H9 (cell line): ENCODE results near the gene ALG12. TPM values are rescaled to one million over a fixed set of nuclear protein-coding genes. Genes with fewer than 3 reads are reported as not detected.

Experiments used
- DNase-seq: peaks from one replicate; pipeline ENCODE4 v3.0.0-alpha.2; 2017
- H2AFZ ChIP-seq: one replicate; pipeline ENCODE4 v1.6.1; 2013; ENCODE audit warnings: mild to moderate bottlenecking, low read length, control low read depth, moderate library complexity
- H2AK5ac ChIP-seq: 2 replicates; pipeline ENCODE4 v1.6.1; 2013; ENCODE audit warnings: low read length, control low read depth, mixed read lengths; ENCODE audit not compliant: insufficient read length
- H2BK120ac ChIP-seq: one replicate; pipeline ENCODE4 v1.6.1; 2013; ENCODE audit warnings: low read depth, mild to moderate bottlenecking, low read length, control low read depth, inconsistent platforms; ENCODE audit not compliant: poor library complexity, severe bottlenecking
- H2BK12ac ChIP-seq: 2 replicates; pipeline ENCODE4 v1.6.1; 2013; ENCODE audit warnings: low read length, control low read depth, mixed read lengths, low read depth; ENCODE audit not compliant: insufficient read length
- H2BK15ac ChIP-seq: 2 replicates; pipeline ENCODE4 v1.6.1; 2013; ENCODE audit warnings: low read depth, low read length, control low read depth
- H2BK20ac ChIP-seq: one replicate; pipeline ENCODE4 v1.6.1; 2013; ENCODE audit warnings: low read depth, mild to moderate bottlenecking, low read length, control low read depth, inconsistent platforms; ENCODE audit not compliant: poor library complexity, severe bottlenecking
- H2BK5ac ChIP-seq: 2 replicates; pipeline ENCODE4 v1.6.1; 2013; ENCODE audit warnings: low read length, control low read depth, mixed read lengths; ENCODE audit not compliant: insufficient read length
- H3K14ac ChIP-seq: 2 replicates; pipeline ENCODE4 v1.6.1; 2013; ENCODE audit warnings: low read length, control low read depth; ENCODE audit not compliant: insufficient read depth
- H3K18ac ChIP-seq: 2 replicates; pipeline ENCODE4 v1.6.1; 2013; ENCODE audit warnings: low read depth, mild to moderate bottlenecking, mixed read lengths, low read length, control low read depth; ENCODE audit not compliant: insufficient read length
- H3K23ac ChIP-seq: 2 replicates; pipeline ENCODE4 v1.6.1; 2013; ENCODE audit warnings: low read length, control low read depth, mixed read lengths, low read depth; ENCODE audit not compliant: insufficient read length
- H3K23me2 ChIP-seq: 2 replicates; pipeline ENCODE4 v1.6.1; 2013; ENCODE audit warnings: low read depth, mild to moderate bottlenecking, mixed read lengths, low read length, control low read depth; ENCODE audit not compliant: insufficient read length, poor library complexity, severe bottlenecking
- H3K27ac ChIP-seq: 2 replicates; pipeline ENCODE4 v1.5.1; 2013; ENCODE audit warnings: low read length, control low read depth, mixed read lengths, low read depth; ENCODE audit not compliant: insufficient read length
- H3K27me3 ChIP-seq: 2 replicates; pipeline ENCODE4 v1.6.1; 2013; ENCODE audit warnings: low read length, control low read depth, inconsistent platforms; ENCODE audit not compliant: insufficient read depth
- H3K4ac ChIP-seq: 2 replicates; pipeline ENCODE4 v1.6.1; 2013; ENCODE audit warnings: low read depth, mild to moderate bottlenecking, control low read depth, inconsistent platforms, low read length, moderate library complexity
- H3K4me1 ChIP-seq: 2 replicates; pipeline ENCODE4 v1.6.1; 2013; ENCODE audit warnings: low read length, control low read depth, inconsistent platforms; ENCODE audit not compliant: insufficient read depth
- H3K4me2 ChIP-seq: 2 replicates; pipeline ENCODE4 v1.6.1; 2013; ENCODE audit warnings: low read length, control low read depth, mixed read lengths; ENCODE audit not compliant: insufficient read length, insufficient read depth
- H3K56ac ChIP-seq: 2 replicates; pipeline ENCODE4 v1.6.1; 2013; ENCODE audit warnings: low read depth, mild to moderate bottlenecking, mixed read lengths, low read length, control low read depth; ENCODE audit not compliant: insufficient read length
- H3K79me1 ChIP-seq: 2 replicates; pipeline ENCODE4 v1.6.1; 2013; ENCODE audit warnings: low read depth, mild to moderate bottlenecking, moderate library complexity, low read length, control low read depth, inconsistent platforms; ENCODE audit not compliant: insufficient read depth, poor library complexity, severe bottlenecking
- H3K79me2 ChIP-seq: 2 replicates; pipeline ENCODE4 v1.6.1; 2013; ENCODE audit warnings: low read length, control low read depth, inconsistent platforms; ENCODE audit not compliant: insufficient read depth
- H3K9ac ChIP-seq: 2 replicates; pipeline ENCODE4 v1.6.1; 2013; ENCODE audit warnings: low read length, control low read depth, mixed read lengths; ENCODE audit not compliant: insufficient read length; ENCODE audit errors: extremely low read depth
- H3K9me3 ChIP-seq: one replicate; pipeline ENCODE4 v1.6.1; 2013; ENCODE audit warnings: low read depth, low read length, inconsistent platforms; ENCODE audit not compliant: control insufficient read depth
- H3T11ph ChIP-seq: one replicate; pipeline ENCODE4 v1.6.1; 2013; ENCODE audit warnings: mild to moderate bottlenecking, low read length, control low read depth, inconsistent platforms
- H4K20me1 ChIP-seq: one replicate; pipeline ENCODE4 v1.6.1; 2013; ENCODE audit not compliant: control insufficient read depth, insufficient read length, insufficient read depth
- H4K5ac ChIP-seq: 2 replicates; pipeline ENCODE4 v1.6.1; 2013; ENCODE audit warnings: low read depth, mild to moderate bottlenecking, mixed read lengths, low read length, control low read depth; ENCODE audit not compliant: insufficient read length
- H4K8ac ChIP-seq: replicated peaks from 2 replicates; pipeline ENCODE4 v1.6.1; 2013; ENCODE audit warnings: low read length, control low read depth, mixed read lengths, low read depth; ENCODE audit not compliant: insufficient read length
- H4K91ac ChIP-seq: 2 replicates; pipeline ENCODE4 v1.6.1; 2013; ENCODE audit warnings: low read depth, mild to moderate bottlenecking, moderate library complexity, mixed read lengths, low read length, control low read depth; ENCODE audit not compliant: insufficient read length
- H3K27ac Mint-ChIP-seq, 3 experiments: 2 replicates in 2 of 3; 3 replicates in 1 of 3; pipeline ENCODE4 v1.8.0; 2020 to 2021; ENCODE audit warnings: mixed read lengths in 3 of 3, mild to moderate bottlenecking in 1 of 3, moderate library complexity in 1 of 3
- H3K27me3 Mint-ChIP-seq: 2 replicates; pipeline ENCODE4 v1.8.0; 2021; ENCODE audit warnings: low read depth, mild to moderate bottlenecking, moderate library complexity, mixed read lengths
- H3K36me3 Mint-ChIP-seq, 3 experiments: 2 replicates in 2 of 3; 3 replicates in 1 of 3; pipeline ENCODE4 v1.8.0; 2020 to 2021; ENCODE audit warnings: low read depth in 3 of 3, mixed read lengths in 3 of 3; ENCODE audit not compliant: insufficient read depth in 1 of 3
- H3K4me1 Mint-ChIP-seq, 2 experiments: 2 replicates each; pipeline ENCODE4 v1.8.0; 2020; ENCODE audit warnings: mixed read lengths in 2 of 2
- H3K4me3 Mint-ChIP-seq, 2 experiments: 2 replicates in 1 of 2; 3 replicates in 1 of 2; pipeline ENCODE4 v1.8.0; 2020 to 2021; ENCODE audit warnings: mild to moderate bottlenecking in 2 of 2, mixed read lengths in 2 of 2, moderate library complexity in 1 of 2
- H3K9me3 Mint-ChIP-seq, 2 experiments: 2 replicates in 1 of 2; 3 replicates in 1 of 2; pipeline ENCODE4 v1.8.0; 2020; ENCODE audit warnings: mild to moderate bottlenecking in 2 of 2, mixed read lengths in 2 of 2, moderate library complexity in 1 of 2
- whole genome bisulfite sequencing: extraction: QIAGEN DNeasy Blood & Tissue Kit; methylation state at CpG from one replicate; pipeline ENCODE4 v1.1.7; 2013; ENCODE audit warnings: missing lambda C conversion rate, low lambda C conversion rate, mixed read lengths; ENCODE audit not compliant: insufficient read length; ENCODE audit errors: extremely low coverage; 5-methylcytosine and 5-hydroxymethylcytosine counted together
- total RNA-seq: library from RNA; stranded (reverse); gene quantifications from 2 replicates; pipeline ENCODE4 v1.2.1, GENCODE V29; 2021
- TF ChIP-seq, protein P1 (sequence below): fragments of 200-600 bp; sonication (generic); conservative IDR thresholded peaks from 3 replicates; pipeline ENCODE4 v1.8.0; 2021; ENCODE audit warnings: antibody characterized with exemption, mild to moderate bottlenecking

ALG12 gene
- total RNA-seq, 1 experiment from 2014 or later = 19.2 TPM

DNA sequence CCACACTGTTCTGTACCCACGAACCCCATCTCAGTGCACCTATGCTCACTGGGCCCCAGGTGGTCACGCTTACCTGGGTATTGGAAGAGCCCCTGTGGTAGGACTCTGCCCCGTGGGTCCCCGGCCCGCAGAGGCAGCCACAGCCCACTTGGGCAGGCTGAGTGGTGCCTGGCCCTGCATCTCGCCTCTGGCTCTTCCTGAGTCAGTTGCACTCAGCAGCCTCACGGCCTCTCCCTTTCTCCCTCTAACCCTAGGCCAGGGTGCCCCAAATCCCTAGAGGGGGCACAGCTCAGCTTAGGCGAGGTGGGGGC, 9.9 kb upstream of the ALG12 start:
- no peaks in the 10 kb centered on the region for H4K20me1 ChIP-seq
- no CpG with 5 or more reads among the region's 8 CpGs for WGBS
- no peaks in the 10 kb centered on the region for H3K23me2 ChIP-seq
- no peaks in the 10 kb centered on the region; the same call in 1 of the 2 replicates for H3K27me3 ChIP-seq
- TF ChIP-seq, protein P1, sequence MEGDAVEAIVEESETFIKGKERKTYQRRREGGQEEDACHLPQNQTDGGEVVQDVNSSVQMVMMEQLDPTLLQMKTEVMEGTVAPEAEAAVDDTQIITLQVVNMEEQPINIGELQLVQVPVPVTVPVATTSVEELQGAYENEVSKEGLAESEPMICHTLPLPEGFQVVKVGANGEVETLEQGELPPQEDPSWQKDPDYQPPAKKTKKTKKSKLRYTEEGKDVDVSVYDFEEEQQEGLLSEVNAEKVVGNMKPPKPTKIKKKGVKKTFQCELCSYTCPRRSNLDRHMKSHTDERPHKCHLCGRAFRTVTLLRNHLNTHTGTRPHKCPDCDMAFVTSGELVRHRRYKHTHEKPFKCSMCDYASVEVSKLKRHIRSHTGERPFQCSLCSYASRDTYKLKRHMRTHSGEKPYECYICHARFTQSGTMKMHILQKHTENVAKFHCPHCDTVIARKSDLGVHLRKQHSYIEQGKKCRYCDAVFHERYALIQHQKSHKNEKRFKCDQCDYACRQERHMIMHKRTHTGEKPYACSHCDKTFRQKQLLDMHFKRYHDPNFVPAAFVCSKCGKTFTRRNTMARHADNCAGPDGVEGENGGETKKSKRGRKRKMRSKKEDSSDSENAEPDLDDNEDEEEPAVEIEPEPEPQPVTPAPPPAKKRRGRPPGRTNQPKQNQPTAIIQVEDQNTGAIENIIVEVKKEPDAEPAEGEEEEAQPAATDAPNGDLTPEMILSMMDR = no peak
- H2BK15ac ChIP-seq = no peak overlapping the region
- H2BK120ac ChIP-seq = no peak overlapping the region
- H3K79me2 ChIP-seq = no peaks in the 10 kb centered on the region
- no peaks in the 10 kb centered on the region for H3K79me1 ChIP-seq
- no peak overlapping the region for H3K9ac ChIP-seq
- H3K27ac ChIP-seq = no peak overlapping the region
- H2AK5ac ChIP-seq = no peak overlapping the region
- no peak overlapping the region for H4K8ac ChIP-seq
- Mint-ChIP-seq H3K9me3 (no peaks in the 10 kb centered on the region), H3K4me3 (no peak overlapping the region), H3K27ac (no peak overlapping the region), H3K27me3 (peaks cover 26% of the 10 kb centered on the region), H3K36me3 (peaks cover 0 to 14% (median 0%) of the 10 kb centered on the region in 3 experiments; a peak in 4 of 7 replicates), H3K4me1 (peaks cover 3 to 11% of the 10 kb centered on the region in 2 experiments; a peak in 3 of 4 replicates)
- no peak overlapping the region for H2AFZ ChIP-seq
- H3K9me3 ChIP-seq = no peaks in the 10 kb centered on the region
- H3K4ac ChIP-seq = no peak overlapping the region
- H4K5ac ChIP-seq = no peak overlapping the region
- H2BK20ac ChIP-seq = no peak overlapping the region
- H3T11ph ChIP-seq = no peak overlapping the region
- H2BK12ac ChIP-seq = no peak overlapping the region
- DNase-seq = no peak
- H3K4me1 ChIP-seq = no peaks in the 10 kb centered on the region
- no peak overlapping the region for H4K91ac ChIP-seq
- no peak overlapping the region for H3K4me2 ChIP-seq
- H3K18ac ChIP-seq = no peak overlapping the region
- H3K23ac ChIP-seq = no peak overlapping the region
- no peak overlapping the region for H2BK5ac ChIP-seq
- no peak overlapping the region for H3K56ac ChIP-seq
- H3K14ac ChIP-seq = no peak overlapping the region
